HL-60 (cell line): Measurements from ENCODE around the gene EIPR1.

Source experiments
- DNase-seq, 2 experiments: peaks; one replicate each; pipeline ENCODE4 v3.0.0-alpha.2; 2010 to 2020; ENCODE audit warnings: low read depth in 1 of 2, low spot score in 1 of 2
- H3K27ac ChIP-seq: fragments of 250-450 bp; sonication (Bioruptor Pico); replicated peaks from 2 replicates; pipeline ENCODE4 v1.5.1; 2020; ENCODE audit warnings: mild to moderate bottlenecking, moderate library complexity
- H3K27me3 ChIP-seq: fragments of 250-450 bp; sonication (Bioruptor Pico); 2 replicates; pipeline ENCODE4 v1.5.1; 2021; ENCODE audit warnings: mild to moderate bottlenecking, moderate library complexity; ENCODE audit not compliant: insufficient read depth, poor library complexity, severe bottlenecking
- H3K4me3 ChIP-seq: replicated peaks from 2 replicates; pipeline ENCODE4 v1.5.1; 2011; ENCODE audit warnings: mild to moderate bottlenecking, control low read depth, low read length; ENCODE audit not compliant: insufficient read depth
- GABPA ChIP-seq: IDR thresholded peaks from 2 replicates; pipeline ENCODE4 v1.6.1; 2012; ENCODE audit warnings: low read depth
- POLR2AphosphoS5 ChIP-seq: IDR thresholded peaks from 2 replicates; pipeline ENCODE4 v1.6.1; 2012; ENCODE audit warnings: low read depth
- REST ChIP-seq: IDR thresholded peaks from 2 replicates; pipeline ENCODE4 v1.6.1; 2012; ENCODE audit warnings: low read depth; ENCODE audit not compliant: insufficient replicate concordance
- SPI1 ChIP-seq: IDR thresholded peaks from 2 replicates; pipeline ENCODE4 v1.6.1; 2012; ENCODE audit warnings: low read depth, mild to moderate bottlenecking, borderline replicate concordance
- TF ChIP-seq, protein P1 (sequence below): IDR thresholded peaks from one replicate; pipeline ENCODE4 v1.5.1; 2011; ENCODE audit warnings: low read length, control low read depth, inconsistent platforms; ENCODE audit not compliant: insufficient read depth

EIPR1 gene

DNA sequence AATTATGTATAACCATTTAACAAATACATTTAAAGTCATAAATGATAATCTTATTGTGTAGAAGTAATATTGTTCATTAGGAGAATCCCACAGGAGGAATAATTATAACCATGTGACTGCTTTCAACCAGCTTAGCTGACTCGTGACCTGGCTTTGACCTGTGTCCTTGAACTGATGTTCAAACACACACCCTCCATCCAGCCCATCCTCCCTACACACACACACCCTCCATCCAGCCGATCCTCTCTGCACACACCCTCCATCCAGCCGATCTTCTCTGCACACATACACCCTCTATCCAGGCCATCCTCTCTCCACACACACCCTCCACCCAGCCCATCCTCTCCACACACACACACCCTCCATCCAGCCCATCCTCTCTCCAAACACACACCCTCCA lies 83.5 kb downstream of the EIPR1 start:
- no peak for DNase-seq
- Histone ChIP-seq H3K27ac (no peak overlapping the region), H3K4me3 (no peak overlapping the region), H3K27me3 (no peaks in the 10 kb centered on the region)
- TF ChIP-seq, protein P1, sequence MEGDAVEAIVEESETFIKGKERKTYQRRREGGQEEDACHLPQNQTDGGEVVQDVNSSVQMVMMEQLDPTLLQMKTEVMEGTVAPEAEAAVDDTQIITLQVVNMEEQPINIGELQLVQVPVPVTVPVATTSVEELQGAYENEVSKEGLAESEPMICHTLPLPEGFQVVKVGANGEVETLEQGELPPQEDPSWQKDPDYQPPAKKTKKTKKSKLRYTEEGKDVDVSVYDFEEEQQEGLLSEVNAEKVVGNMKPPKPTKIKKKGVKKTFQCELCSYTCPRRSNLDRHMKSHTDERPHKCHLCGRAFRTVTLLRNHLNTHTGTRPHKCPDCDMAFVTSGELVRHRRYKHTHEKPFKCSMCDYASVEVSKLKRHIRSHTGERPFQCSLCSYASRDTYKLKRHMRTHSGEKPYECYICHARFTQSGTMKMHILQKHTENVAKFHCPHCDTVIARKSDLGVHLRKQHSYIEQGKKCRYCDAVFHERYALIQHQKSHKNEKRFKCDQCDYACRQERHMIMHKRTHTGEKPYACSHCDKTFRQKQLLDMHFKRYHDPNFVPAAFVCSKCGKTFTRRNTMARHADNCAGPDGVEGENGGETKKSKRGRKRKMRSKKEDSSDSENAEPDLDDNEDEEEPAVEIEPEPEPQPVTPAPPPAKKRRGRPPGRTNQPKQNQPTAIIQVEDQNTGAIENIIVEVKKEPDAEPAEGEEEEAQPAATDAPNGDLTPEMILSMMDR: no peak
- no peak for TF ChIP-seq REST
- TF ChIP-seq POLR2AphosphoS5: no peak
- no peak for TF ChIP-seq SPI1
- TF ChIP-seq GABPA: no peak

GRCh38 chr2:3293221-3293620 lies 84.4 kb downstream of the EIPR1 start:
- no peaks in the 10 kb centered on the region for H3K27me3 ChIP-seq
- no peak for DNase-seq
- no peak overlapping the region for H3K27ac ChIP-seq
- no peak for TF ChIP-seq REST
- TF ChIP-seq POLR2AphosphoS5: no peak
- TF ChIP-seq GABPA: no peak
- no peak for TF ChIP-seq SPI1
- TF ChIP-seq, protein P1: no peak
- H3K4me3 ChIP-seq: no peak overlapping the region

GRCh38 chr2:3292416-3292815 lies 85.2 kb downstream of the EIPR1 start:
- Histone ChIP-seq H3K27me3 (no peaks in the 10 kb centered on the region), H3K27ac (no peak overlapping the region), H3K4me3 (no peak overlapping the region)
- DNase-seq: no peak
- TF ChIP-seq GABPA (no peak), POLR2AphosphoS5 (no peak), SPI1 (no peak), REST (no peak)
- TF ChIP-seq, protein P1: no peak
